HEK293 (cell line): ENCODE data around the gene DPP6.

Source experiments
- MYNN ChIP-seq: fragments of 450-650 bp; formaldehyde crosslinking; IDR thresholded peaks from 2 replicates; pipeline ENCODE4 v1.5.1; 2016; ENCODE audit warnings: missing biosample characterization, missing genetic modification characterization, borderline replicate concordance
- TCF7L2 ChIP-seq: IDR thresholded peaks from 2 replicates; pipeline ENCODE4 v1.6.1; 2011; ENCODE audit warnings: low read depth, mild to moderate bottlenecking, inconsistent platforms, low read length, moderate library complexity, borderline replicate concordance
- TF ChIP-seq, protein P1 (sequence below): fragments of 450-650 bp; formaldehyde crosslinking; IDR thresholded peaks from 2 replicates; pipeline ENCODE4 v1.5.1; 2016; ENCODE audit warnings: missing biosample characterization, missing genetic modification characterization

DNA sequence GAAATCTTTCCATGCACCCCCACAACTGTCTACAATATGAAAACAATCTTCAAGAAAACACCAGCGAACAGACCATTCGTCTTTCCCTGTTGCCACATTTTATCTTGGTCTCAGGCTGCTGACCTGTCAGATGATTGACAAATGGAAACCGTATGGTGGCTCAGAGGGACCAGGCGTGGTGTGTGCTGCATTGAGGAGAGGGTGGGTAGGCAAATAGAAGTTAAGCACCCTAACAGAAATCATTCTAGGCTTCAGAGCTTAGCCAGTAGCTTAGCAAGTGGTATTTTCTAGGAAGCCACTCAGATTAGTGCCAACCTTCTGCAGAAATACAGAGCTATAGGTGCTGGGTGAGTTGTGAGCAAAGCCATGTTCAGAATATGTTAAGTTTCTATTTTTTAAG, 114.9 kb downstream of the DPP6 start:
- TF ChIP-seq, protein P1, sequence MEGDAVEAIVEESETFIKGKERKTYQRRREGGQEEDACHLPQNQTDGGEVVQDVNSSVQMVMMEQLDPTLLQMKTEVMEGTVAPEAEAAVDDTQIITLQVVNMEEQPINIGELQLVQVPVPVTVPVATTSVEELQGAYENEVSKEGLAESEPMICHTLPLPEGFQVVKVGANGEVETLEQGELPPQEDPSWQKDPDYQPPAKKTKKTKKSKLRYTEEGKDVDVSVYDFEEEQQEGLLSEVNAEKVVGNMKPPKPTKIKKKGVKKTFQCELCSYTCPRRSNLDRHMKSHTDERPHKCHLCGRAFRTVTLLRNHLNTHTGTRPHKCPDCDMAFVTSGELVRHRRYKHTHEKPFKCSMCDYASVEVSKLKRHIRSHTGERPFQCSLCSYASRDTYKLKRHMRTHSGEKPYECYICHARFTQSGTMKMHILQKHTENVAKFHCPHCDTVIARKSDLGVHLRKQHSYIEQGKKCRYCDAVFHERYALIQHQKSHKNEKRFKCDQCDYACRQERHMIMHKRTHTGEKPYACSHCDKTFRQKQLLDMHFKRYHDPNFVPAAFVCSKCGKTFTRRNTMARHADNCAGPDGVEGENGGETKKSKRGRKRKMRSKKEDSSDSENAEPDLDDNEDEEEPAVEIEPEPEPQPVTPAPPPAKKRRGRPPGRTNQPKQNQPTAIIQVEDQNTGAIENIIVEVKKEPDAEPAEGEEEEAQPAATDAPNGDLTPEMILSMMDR, result no peak
- TF ChIP-seq MYNN (tag by site-specific recombination) (no peak), TCF7L2 (no peak)
